ENCODE results near the gene TAC4.

- TF ChIP-seq CTCF (IDR thresholded peaks at IDR 0.05 in 8 of 11, conservative IDR thresholded peaks at IDR 0.05 in 3 of 11) (no peak), POLR2AphosphoS5 (IDR thresholded peaks at IDR 0.05) (no peak)
Measured at GRCh38 chr17:49873926-49874325, 26.1 kb upstream of the TAC4 start.
